Omental fat pad (tissue), 4 donors: ENCODE measurements around the gene NCAPD3. TPM values are rescaled to one million over a fixed set of nuclear protein-coding genes. Genes with fewer than 3 reads are reported as not detected.
"Not testable (repeated sequence)": the region's sequence is repeated elsewhere in the genome, so short reads cannot be mapped to it uniquely, and the experiment has no call there.

Experiments
- ATAC-seq: fragments of 150-250 bp; one replicate; pipeline ENCODE4 v1.9.1; 2016; ENCODE audit warnings: mild to moderate bottlenecking, moderate library complexity; ENCODE audit not compliant: low FRiP score
- DNase-seq: peaks from one replicate; pipeline ENCODE4 v3.0.0-alpha.2; 2019; ENCODE audit warnings: low spot score
- total RNA-seq, 4 donors: library from RNA; depleted of rRNA; stranded (reverse); fragments of >200 nt; gene quantifications; one replicate each; pipeline ENCODE4 v1.1.0, GENCODE V29; 2016
- TF ChIP-seq, protein P1 (sequence below), 3 donors: fragments of 450-650 bp; IDR thresholded peaks; one replicate each; pipeline ENCODE4 v1.5.1; 2016 to 2017; ENCODE audit warnings: antibody characterized with exemption in 3 of 3, mild to moderate bottlenecking in 3 of 3, moderate library complexity in 2 of 3

NCAPD3 gene
- total RNA-seq, 4 donors from 2014 or later = 10.4 to 14.3 (median 11.2) TPM

DNA sequence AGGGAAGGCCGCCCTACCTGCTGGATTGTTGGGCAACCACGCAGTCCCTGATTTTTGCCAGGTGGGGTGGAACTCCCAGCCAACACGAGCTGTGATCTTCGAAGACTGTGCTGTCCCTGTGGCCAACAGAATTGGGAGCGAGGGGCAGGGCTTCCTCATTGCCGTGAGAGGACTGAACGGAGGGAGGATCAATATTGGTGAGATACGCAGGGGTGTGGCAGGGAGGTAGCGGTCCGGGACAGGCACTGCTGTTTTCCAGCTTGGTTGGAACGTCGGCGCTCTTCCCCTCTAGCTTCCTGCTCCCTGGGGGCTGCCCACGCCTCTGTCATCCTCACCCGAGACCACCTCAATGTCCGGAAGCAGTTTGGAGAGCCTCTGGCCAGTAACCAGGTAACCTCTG lies 37.2 kb upstream of the NCAPD3 start:
- ATAC-seq (no peak), DNase-seq (no peak)
- TF ChIP-seq, protein P1, sequence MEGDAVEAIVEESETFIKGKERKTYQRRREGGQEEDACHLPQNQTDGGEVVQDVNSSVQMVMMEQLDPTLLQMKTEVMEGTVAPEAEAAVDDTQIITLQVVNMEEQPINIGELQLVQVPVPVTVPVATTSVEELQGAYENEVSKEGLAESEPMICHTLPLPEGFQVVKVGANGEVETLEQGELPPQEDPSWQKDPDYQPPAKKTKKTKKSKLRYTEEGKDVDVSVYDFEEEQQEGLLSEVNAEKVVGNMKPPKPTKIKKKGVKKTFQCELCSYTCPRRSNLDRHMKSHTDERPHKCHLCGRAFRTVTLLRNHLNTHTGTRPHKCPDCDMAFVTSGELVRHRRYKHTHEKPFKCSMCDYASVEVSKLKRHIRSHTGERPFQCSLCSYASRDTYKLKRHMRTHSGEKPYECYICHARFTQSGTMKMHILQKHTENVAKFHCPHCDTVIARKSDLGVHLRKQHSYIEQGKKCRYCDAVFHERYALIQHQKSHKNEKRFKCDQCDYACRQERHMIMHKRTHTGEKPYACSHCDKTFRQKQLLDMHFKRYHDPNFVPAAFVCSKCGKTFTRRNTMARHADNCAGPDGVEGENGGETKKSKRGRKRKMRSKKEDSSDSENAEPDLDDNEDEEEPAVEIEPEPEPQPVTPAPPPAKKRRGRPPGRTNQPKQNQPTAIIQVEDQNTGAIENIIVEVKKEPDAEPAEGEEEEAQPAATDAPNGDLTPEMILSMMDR (IDR thresholded peaks at IDR 0.05) = no peak

DNA sequence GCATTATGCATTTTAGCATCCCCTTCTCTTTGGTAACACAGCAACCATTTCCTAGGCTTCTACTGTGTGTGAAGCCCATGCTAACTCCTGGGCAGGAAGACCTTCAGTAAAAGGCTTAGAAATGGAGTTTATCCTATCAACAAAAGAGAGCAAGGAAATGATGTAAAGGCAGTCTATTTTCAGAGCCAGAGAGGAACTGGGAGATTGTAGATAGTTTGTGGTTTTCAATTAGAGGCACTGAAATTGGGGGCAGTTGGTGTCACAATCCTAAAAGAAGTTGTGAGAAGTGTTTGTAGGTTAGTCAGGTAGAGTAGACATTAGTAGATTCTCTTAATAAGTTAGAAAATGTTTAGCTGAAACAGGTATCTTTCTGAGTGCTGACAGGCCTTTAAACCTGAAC lies 36.7 kb upstream of the NCAPD3 start:
- ATAC-seq (no peak), DNase-seq (no peak)
- TF ChIP-seq, protein P1 (IDR thresholded peaks at IDR 0.05) = no peak

DNA sequence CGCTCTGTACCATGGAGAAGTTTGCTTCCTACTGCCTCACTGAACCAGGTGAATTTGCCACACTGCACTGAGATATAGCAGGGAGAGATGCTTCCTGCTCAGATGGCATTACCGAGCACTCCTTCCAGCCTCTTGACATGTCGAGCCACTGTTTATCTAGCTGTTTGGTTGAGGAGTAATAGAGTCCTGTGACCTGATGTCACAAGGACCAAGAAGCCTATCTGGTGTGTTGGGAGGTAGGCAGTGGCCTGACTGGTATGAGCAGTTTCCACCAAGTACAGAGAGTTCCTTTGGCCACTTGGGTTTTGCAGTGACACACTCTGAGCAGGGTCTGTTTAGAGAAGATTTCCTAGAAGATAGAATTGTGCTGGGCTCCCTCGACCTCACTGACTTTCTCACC lies 34.8 kb upstream of the NCAPD3 start:
- TF ChIP-seq, protein P1 (IDR thresholded peaks at IDR 0.05) = no peak
- ATAC-seq (no peak), DNase-seq (no peak)

DNA sequence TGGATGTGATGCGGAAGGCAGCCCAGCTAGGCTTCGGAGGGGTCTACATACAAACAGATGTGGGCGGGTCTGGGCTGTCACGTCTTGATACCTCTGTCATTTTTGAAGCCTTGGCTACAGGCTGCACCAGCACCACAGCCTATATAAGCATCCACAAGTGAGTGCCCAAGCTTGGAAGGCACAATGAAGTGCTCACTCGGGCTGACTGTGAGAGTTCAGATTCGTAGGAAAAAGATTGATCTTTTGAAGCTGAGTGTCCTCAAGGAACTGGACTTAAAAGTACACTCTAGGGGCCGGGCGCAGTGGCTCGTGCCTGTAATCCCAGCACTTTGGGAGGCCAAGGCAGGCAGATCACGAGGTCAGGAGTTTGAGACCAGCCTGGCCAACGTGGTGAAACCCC lies 33.3 kb upstream of the NCAPD3 start:
- ATAC-seq = no peak
- DNase-seq = no peak

DNA sequence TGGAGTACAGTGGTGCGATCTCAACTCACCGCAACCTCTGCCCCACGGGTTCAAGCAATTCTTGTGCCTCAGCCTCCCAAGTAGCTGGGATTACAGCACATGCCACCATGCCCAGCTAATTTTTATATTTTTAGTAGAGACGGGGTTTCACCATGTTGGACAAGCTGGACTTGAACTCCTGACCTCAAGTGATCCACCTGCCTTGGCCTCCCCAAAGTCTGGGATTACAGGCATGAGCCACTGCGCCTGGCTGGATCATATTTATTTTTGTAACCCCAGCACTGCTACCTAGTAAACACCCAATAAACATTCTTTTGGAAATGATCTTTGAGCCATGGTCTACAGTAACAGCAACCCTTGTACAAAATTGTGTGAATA lies 31.4 kb upstream of the NCAPD3 start:
- ATAC-seq, DNase-seq: not testable (repeated sequence)

More for the DNA sequence above, 33.3 kb upstream of the NCAPD3 start:
- TF ChIP-seq, protein P1 (IDR thresholded peaks at IDR 0.05) = no peak

DNA sequence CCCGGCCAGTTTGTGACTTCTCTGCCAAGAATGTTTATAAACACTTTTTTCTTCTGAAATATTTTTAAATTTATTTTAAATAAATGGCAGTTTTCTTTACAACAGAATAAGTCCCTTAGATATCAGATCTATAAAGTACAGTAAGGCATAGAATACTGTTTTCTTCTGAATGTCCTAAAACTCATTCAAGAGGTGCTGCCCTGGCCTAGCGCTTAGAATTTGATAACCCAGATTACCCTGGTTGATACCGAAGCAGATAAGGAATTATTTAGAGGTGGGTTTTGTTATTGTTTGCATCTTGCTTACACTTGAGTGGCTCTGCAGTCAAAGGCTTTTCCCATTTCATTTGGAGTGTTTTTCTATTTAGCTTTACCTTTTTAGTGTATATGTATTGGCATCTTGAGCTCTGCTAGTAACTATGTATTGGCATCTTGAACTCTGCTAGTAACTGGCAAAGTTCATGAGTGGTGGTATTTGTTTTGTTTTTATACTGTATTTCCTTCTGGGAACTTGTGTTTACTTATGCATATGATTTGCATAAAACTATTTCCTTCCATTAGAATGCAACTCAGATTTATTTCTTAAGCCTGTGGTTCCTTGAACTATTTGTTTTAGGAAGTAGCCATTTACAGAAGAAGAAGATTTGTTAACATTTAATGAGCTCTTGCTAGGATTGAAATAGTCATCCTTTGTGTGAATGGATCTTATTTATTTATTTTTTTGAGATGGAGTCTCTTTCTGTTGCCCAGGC lies 30.8 kb upstream of the NCAPD3 start:
- no peak for DNase-seq
- ATAC-seq = no peak
- TF ChIP-seq, protein P1 (IDR thresholded peaks at IDR 0.05) = no peak

DNA sequence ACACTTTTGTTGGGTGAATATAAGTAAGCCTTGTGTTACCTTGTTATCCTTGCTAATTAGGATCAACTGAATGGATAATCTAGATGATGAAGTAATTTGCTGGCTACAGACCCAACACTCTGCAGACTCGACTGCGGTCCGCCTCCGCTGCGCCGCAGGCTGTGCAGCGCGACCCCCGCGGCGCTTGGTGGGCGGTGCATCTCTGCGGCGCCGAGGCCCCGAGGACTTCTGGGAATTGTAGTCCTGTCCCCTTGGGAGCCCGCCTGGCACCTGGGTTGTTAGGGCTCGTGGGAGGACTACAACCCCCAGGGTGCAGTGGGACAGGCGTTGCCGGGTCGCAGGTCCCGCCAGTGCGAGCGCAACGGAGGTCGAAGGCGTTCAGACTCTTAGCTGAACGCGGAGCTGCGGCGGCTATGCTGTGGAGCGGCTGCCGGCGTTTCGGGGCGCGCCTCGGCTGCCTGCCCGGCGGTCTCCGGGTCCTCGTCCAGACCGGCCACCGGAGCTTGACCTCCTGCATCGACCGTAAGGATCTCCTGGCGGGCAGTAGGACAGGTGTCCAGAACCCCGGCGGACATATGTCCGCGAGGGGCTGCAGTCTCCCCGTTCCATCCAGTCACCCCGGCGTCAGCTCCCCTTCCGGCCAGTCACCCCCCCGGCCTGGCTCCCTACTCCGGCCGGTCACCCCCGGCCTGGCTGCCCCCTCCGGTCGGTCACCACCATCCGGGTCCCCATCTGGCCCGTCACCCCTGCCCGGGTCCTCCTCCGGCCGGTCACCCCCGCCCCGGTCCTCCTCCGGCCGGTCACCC lies 29.6 kb upstream of the NCAPD3 start, which contains the start of the genes ACAD8 and THYN1:
Gene ACAD8 (plus strand): TSS at position 381 of the 806 bp plus-strand sequence. CDS start 33 bp downstream, at position 414.
Gene THYN1 (minus strand): TSS at position 165 of the 806 bp plus-strand sequence. CDS start 470 bp downstream, outside the sequence.
- DNase-seq (peak; percentile 86), ATAC-seq (peak; percentile 100)
- TF ChIP-seq, protein P1 (IDR thresholded peaks at IDR 0.05) = no peak
